ENCODE measurements around the gene DAPL1. TPM values are rescaled to one million over a fixed set of nuclear protein-coding genes. Genes with fewer than 3 reads are reported as not detected.

Gene DAPL1
- total RNA-seq, 1 donor, result not detected

DNA sequence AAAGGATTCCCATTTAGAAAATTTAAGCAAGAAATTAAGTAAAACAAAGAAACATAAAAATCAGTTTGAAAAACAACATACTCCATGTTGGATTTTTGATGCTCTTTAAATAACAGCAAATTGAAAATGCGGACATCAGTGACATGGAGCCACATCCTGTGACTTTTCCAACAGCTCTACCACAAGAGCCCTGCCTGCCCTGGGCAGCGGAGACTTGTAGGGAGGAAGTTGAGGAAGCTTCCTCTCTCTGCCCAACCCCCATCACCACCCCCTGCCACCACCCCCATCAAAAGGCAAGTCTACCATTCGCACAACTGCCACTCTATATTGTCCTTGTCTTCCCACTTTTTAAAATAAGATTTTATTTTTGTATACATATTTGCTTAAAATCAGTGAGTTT, 32.8 kb upstream of the DAPL1 start:
- no peak for DNase-seq (ENCODE audit: low read depth)
- TF ChIP-seq CTCF (IDR thresholded peaks at IDR 0.05; ENCODE audit: insufficient read depth, low read depth, low read length), result no peak

GRCh38 chr2:158766524-158766923, 28.6 kb upstream of the DAPL1 start:
- no peak for TF ChIP-seq CTCF (IDR thresholded peaks at IDR 0.05; ENCODE audit: insufficient read depth, low read depth, low read length)
- no peak overlapping the region for H3K4me3 ChIP-seq (ENCODE audit: low read depth, low read length)
- DNase-seq (ENCODE audit: low read depth), result no peak

More for the DNA sequence above, 32.8 kb upstream of the DAPL1 start:
- no peak overlapping the region for H3K4me3 ChIP-seq (ENCODE audit: low read depth, low read length)

- no peak for DNase-seq (ENCODE audit: low read depth)
- TF ChIP-seq CTCF (IDR thresholded peaks at IDR 0.05; ENCODE audit: insufficient read depth, low read depth, low read length), result no peak
- H3K4me3 ChIP-seq (ENCODE audit: low read depth, low read length), result no peak overlapping the region
Observed at GRCh38 chr2:158772306-158773078, 22.6 kb upstream of the DAPL1 start.

- H3K4me3 ChIP-seq (ENCODE audit: low read depth, low read length), result no peak overlapping the region
Observed at GRCh38 chr2:158773121-158773520, 22.0 kb upstream of the DAPL1 start.

GRCh38 chr2:158774681-158775080, 20.4 kb upstream of the DAPL1 start:
- DNase-seq (ENCODE audit: low read depth), result peak; percentile 9
- no peak overlapping the region for H3K4me3 ChIP-seq (ENCODE audit: low read depth, low read length)
- no peak for TF ChIP-seq CTCF (IDR thresholded peaks at IDR 0.05; ENCODE audit: insufficient read depth, low read depth, low read length)

More at GRCh38 chr2:158773121-158773520, 22.0 kb upstream of the DAPL1 start:
- no peak for TF ChIP-seq CTCF (IDR thresholded peaks at IDR 0.05; ENCODE audit: insufficient read depth, low read depth, low read length)
- no peak for DNase-seq (ENCODE audit: low read depth)

DNA sequence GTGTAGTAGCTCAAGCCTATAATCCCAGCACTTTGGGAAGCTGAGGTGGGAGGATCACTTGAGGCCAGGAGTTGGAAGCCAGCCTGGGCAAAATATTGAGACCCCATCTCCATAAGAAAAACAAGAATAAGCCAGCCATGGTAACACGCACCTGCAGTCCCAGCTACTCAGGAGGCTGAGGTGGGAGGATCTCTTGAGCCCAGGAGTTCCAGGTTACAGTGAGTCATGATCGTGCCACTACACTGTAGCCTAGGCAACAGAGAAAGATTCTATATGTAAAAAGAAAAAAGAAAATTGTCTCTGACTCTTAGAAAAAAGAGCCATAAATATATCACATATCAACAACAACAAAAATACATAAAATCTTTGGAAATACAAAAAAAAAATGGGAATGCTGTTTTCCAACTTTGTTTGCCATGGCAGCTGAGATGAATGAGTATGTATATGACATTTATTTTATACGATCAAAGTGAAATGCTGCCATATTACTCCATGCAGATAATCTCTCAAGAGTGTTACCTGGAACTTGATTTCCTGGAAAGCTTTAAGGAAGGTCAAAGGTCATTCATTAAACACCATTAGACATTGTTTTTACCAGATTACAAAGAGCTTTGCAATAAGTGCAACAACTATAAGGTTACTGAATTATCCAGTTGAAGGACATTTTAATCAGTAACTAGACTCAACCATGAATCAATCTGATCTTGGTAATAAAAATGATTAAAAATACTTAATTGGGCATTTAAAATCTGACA, 19.7 kb upstream of the DAPL1 start:
- no peak overlapping the region for H3K4me3 ChIP-seq (ENCODE audit: low read depth, low read length)
- no peak for DNase-seq (ENCODE audit: low read depth)
- TF ChIP-seq CTCF (IDR thresholded peaks at IDR 0.05; ENCODE audit: insufficient read depth, low read depth, low read length), result no peak
